Sigmoid colon (tissue), 4 donors: ENCODE measurements around the gene ABCA1.

Experiments used
- CTCF ChIP-seq, 4 experiments: fragments of 450-650 bp in 3 of 4; fragments of 200-600 bp in 1 of 4; IDR thresholded peaks; one replicate each; pipeline ENCODE4 v1.5.1; 2016 to 2019; ENCODE audit warnings: antibody characterized with exemption in 4 of 4, mild to moderate bottlenecking in 3 of 4, moderate library complexity in 2 of 4
- EP300 ChIP-seq, 4 donors: sonication (generic); formaldehyde crosslinking; IDR thresholded peaks; one replicate each; pipeline ENCODE4 v1.6.1; 2017; ENCODE audit warnings: antibody characterized with exemption in 4 of 4
- POLR2A ChIP-seq, 2 donors: fragments of 450-650 bp; IDR thresholded peaks; one replicate each; pipeline ENCODE4 v1.6.1; 2016; ENCODE audit warnings: antibody characterized with exemption in 2 of 2, mild to moderate bottlenecking in 2 of 2, moderate library complexity in 2 of 2
- POLR2AphosphoS5 ChIP-seq, 4 donors: sonication (generic); formaldehyde crosslinking; IDR thresholded peaks; one replicate each; pipeline ENCODE4 v1.6.1; 2017; ENCODE audit warnings: antibody characterized with exemption in 4 of 4

- no peak for TF ChIP-seq POLR2A (IDR thresholded peaks at IDR 0.05)
- TF ChIP-seq CTCF (IDR thresholded peaks at IDR 0.05), result no peak
- TF ChIP-seq POLR2AphosphoS5 (IDR thresholded peaks at IDR 0.05), result no peak
- no peak for TF ChIP-seq EP300 (IDR thresholded peaks at IDR 0.05)
Observed at GRCh38 chr9:104747245-104747564, 180.8 kb downstream of the ABCA1 start.
